Mesenchymal stem cell (in vitro differentiated cells and primary cell): Measurements from ENCODE around the gene DIPK1B.

Experiments used
- DNase-seq: peaks from one replicate; pipeline ENCODE4 v3.0.0-alpha.2; 2013
- H2AFZ ChIP-seq: one replicate; pipeline ENCODE4 v1.6.1; 2013; ENCODE audit warnings: low read depth, mild to moderate bottlenecking, control low read depth, inconsistent platforms, low read length, moderate library complexity
- H2AK5ac ChIP-seq: 2 replicates; pipeline ENCODE4 v1.6.1; 2013; ENCODE audit warnings: low read length, moderate library complexity, mild to moderate bottlenecking, inconsistent platforms; ENCODE audit not compliant: severe bottlenecking
- H2BK120ac ChIP-seq: one replicate; pipeline ENCODE4 v1.6.1; 2013; ENCODE audit warnings: low read depth, mild to moderate bottlenecking, inconsistent platforms, low read length, moderate library complexity
- H2BK12ac ChIP-seq, 2 experiments: one replicate each; pipeline ENCODE4 v1.6.1; 2013; ENCODE audit warnings: inconsistent platforms in 2 of 2, low read length in 2 of 2, mild to moderate bottlenecking in 2 of 2, moderate library complexity in 2 of 2, control low read depth in 1 of 2
- H2BK15ac ChIP-seq: one replicate; pipeline ENCODE4 v1.6.1; 2013; ENCODE audit warnings: mild to moderate bottlenecking, low read depth, inconsistent platforms; ENCODE audit not compliant: poor library complexity, severe bottlenecking
- H2BK5ac ChIP-seq: 2 replicates; pipeline ENCODE4 v1.6.1; 2013; ENCODE audit warnings: low read depth, mild to moderate bottlenecking, low read length, control low read depth, inconsistent platforms; ENCODE audit not compliant: poor library complexity, severe bottlenecking
- H3K14ac ChIP-seq, 2 experiments: one replicate each; pipeline ENCODE4 v1.6.1; 2013; ENCODE audit warnings: inconsistent platforms in 2 of 2, low read length in 2 of 2, control low read depth in 1 of 2, mild to moderate bottlenecking in 1 of 2, moderate library complexity in 1 of 2
- H3K18ac ChIP-seq, 2 experiments: one replicate each; pipeline ENCODE4 v1.6.1; 2013; ENCODE audit warnings: inconsistent platforms in 2 of 2, low read length in 2 of 2, control low read depth in 1 of 2, low read depth in 1 of 2, mild to moderate bottlenecking in 1 of 2
- H3K23ac ChIP-seq, 2 experiments: one replicate each; pipeline ENCODE4 v1.6.1; 2013; ENCODE audit warnings: inconsistent platforms in 2 of 2, low read length in 2 of 2, mild to moderate bottlenecking in 2 of 2, moderate library complexity in 2 of 2, control low read depth in 1 of 2
- H3K27ac ChIP-seq: 2 replicates; pipeline ENCODE4 v1.5.1; 2013; ENCODE audit warnings: mild to moderate bottlenecking, moderate library complexity, low read length, control low read depth, inconsistent platforms; ENCODE audit not compliant: poor library complexity, severe bottlenecking
- H3K27me3 ChIP-seq, 2 experiments: 2 replicates each; pipeline versions ENCODE4 v1.6.1 to v1.7.0; 2013; ENCODE audit warnings: low read length in 2 of 2, mild to moderate bottlenecking in 2 of 2, moderate library complexity in 2 of 2, control low read depth in 1 of 2, inconsistent platforms in 1 of 2; ENCODE audit not compliant: control insufficient read depth in 1 of 2, insufficient read depth in 1 of 2
- H3K36me3 ChIP-seq, 2 experiments: 2 replicates each; pipeline versions ENCODE4 v1.6.1 to v1.7.0; 2013; ENCODE audit warnings: low read length in 2 of 2, control low read depth in 1 of 2, inconsistent platforms in 1 of 2, low read depth in 1 of 2, mild to moderate bottlenecking in 1 of 2; ENCODE audit not compliant: insufficient read depth in 2 of 2, control insufficient read depth in 1 of 2
- H3K4ac ChIP-seq, 2 experiments: one replicate each; pipeline ENCODE4 v1.6.1; 2013; ENCODE audit warnings: inconsistent platforms in 2 of 2, low read length in 2 of 2, mild to moderate bottlenecking in 2 of 2, moderate library complexity in 2 of 2, control low read depth in 1 of 2, low read depth in 1 of 2
- H3K4me1 ChIP-seq: 2 replicates; pipeline ENCODE4 v1.6.1; 2013; ENCODE audit warnings: low read depth, low read length, control low read depth; ENCODE audit not compliant: control insufficient read depth, insufficient read depth
- H3K4me2 ChIP-seq: 2 replicates; pipeline ENCODE4 v1.6.1; 2013; ENCODE audit warnings: low read length, mild to moderate bottlenecking, inconsistent platforms; ENCODE audit not compliant: poor library complexity, severe bottlenecking
- H3K4me3 ChIP-seq, 2 experiments: 2 replicates each; pipeline versions ENCODE4 v1.5.1 to v1.7.0; 2013; ENCODE audit warnings: low read length in 2 of 2, mild to moderate bottlenecking in 2 of 2, control low read depth in 1 of 2, low read depth in 1 of 2; ENCODE audit not compliant: insufficient read depth in 1 of 2
- H3K79me1 ChIP-seq: replicated peaks from 2 replicates; pipeline ENCODE4 v1.6.1; 2013; ENCODE audit warnings: mild to moderate bottlenecking, control low read depth, low read length, inconsistent platforms; ENCODE audit not compliant: poor library complexity, severe bottlenecking
- H3K9ac ChIP-seq: 2 replicates; pipeline ENCODE4 v1.7.0; 2013; ENCODE audit warnings: mild to moderate bottlenecking, low read length, moderate library complexity
- H3K9me3 ChIP-seq: 2 replicates; pipeline ENCODE4 v1.7.0; 2013; ENCODE audit warnings: mild to moderate bottlenecking, low read length; ENCODE audit not compliant: control insufficient read depth
- H4K8ac ChIP-seq: one replicate; pipeline ENCODE4 v1.6.1; 2013; ENCODE audit warnings: inconsistent platforms, mild to moderate bottlenecking, low read length, moderate library complexity
- H4K91ac ChIP-seq: one replicate; pipeline ENCODE4 v1.6.1; 2013; ENCODE audit warnings: mild to moderate bottlenecking, low read length, inconsistent platforms
- WGBS: methylation state at CpG from one replicate; pipeline ENCODE4 v1.1.7; 2013; ENCODE audit warnings: mixed read lengths; 5-methylcytosine and 5-hydroxymethylcytosine counted together

The DIPK1B gene

DNA sequence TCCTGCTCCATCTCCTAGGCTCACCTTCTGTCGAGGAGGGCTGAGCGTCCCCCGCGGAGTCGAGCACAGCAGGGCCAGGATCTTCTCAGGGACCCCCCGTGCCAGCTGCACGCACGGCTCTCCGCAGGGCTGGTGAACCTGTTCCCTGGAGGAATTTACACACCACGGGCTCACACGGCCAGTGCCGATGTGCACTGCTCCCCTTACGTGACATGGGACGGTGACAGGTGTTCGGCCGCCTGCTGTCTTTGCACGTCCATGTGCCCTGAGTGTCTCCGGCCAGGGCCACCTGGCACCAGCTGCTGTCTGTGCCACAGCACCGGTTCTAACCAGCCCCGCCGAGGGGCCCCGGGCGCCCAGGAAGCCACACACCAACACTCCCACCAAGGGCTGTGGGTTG, 16.4 kb upstream of the DIPK1B start:
- Histone ChIP-seq H3K9me3 (no peaks in the 10 kb centered on the region), H3K27ac (no peak overlapping the region), H3K18ac (no peak overlapping the region), H3K4me1 (peaks cover 40% of the 10 kb centered on the region), H3K27me3 (peaks cover 7 to 64% of the 10 kb centered on the region in 2 experiments), H2BK15ac (peak overlapping the region; percentile 57), H3K36me3 (no peaks in the 10 kb centered on the region), H3K23ac (no peak overlapping the region), H2BK12ac (no peak overlapping the region), H3K9ac (no peak overlapping the region), H2AFZ (no peak overlapping the region), H3K4ac (no peak overlapping the region), H3K4me2 (no peak overlapping the region), H3K4me3 (no peak overlapping the region), H3K14ac (no peak overlapping the region), H3K79me1 (no peaks in the 10 kb centered on the region), H4K91ac (peak overlapping the region; percentile 12), H2BK5ac (no peak overlapping the region), H2BK120ac (no peak overlapping the region), H4K8ac (no peak overlapping the region), H2AK5ac (no peak overlapping the region)
- DNase-seq: no peak
- 90% methylated on average over 18 of the region's 23 CpGs for whole genome bisulfite sequencing

DNA sequence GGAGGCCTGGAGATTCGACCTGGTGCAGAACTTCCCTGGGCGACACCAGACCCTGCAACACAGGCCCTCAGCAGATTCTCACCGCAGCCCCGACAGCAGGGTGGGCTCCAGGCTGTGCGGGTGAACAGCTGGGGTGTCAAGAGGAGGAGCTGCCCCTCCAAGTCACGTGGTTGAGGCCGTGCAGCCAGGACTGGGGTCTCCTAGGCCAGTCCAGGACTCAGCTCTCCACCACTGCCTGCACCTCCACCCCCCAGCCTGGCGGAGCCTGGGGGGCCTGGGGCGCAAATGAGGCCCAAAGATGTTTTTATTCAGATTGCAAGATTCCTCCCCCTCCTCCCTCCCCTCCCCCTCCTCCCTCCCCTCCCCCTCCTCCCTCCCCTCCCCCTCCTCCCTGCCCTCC, 15.9 kb upstream of the DIPK1B start:
- no peak overlapping the region for H2BK15ac ChIP-seq
- no peak overlapping the region for H3K27ac ChIP-seq
- H2AFZ ChIP-seq: no peak overlapping the region
- no peak overlapping the region for H3K9ac ChIP-seq
- H3K18ac ChIP-seq: no peak overlapping the region
- H3K27me3 ChIP-seq: peaks cover 12 to 67% of the 10 kb centered on the region in 2 experiments
- H2BK120ac ChIP-seq: no peak overlapping the region
- no peak overlapping the region for H4K91ac ChIP-seq
- no peak overlapping the region for H2BK12ac ChIP-seq
- H2BK5ac ChIP-seq: no peak overlapping the region
- no peak overlapping the region for H3K4ac ChIP-seq
- no peaks in the 10 kb centered on the region for H3K36me3 ChIP-seq
- H3K79me1 ChIP-seq: no peaks in the 10 kb centered on the region
- no peak for DNase-seq
- H3K4me2 ChIP-seq: no peak overlapping the region
- H4K8ac ChIP-seq: no peak overlapping the region
- H3K14ac ChIP-seq: no peak overlapping the region
- no peak overlapping the region for H3K23ac ChIP-seq
- peaks cover 38% of the 10 kb centered on the region for H3K4me1 ChIP-seq
- no peak overlapping the region for H2AK5ac ChIP-seq
- H3K4me3 ChIP-seq: no peak overlapping the region
- no peaks in the 10 kb centered on the region for H3K9me3 ChIP-seq
- 87% methylated on average over 7 of the region's 9 CpGs for WGBS

GRCh38 chr9:136697146-136697820, 15.1 kb upstream of the DIPK1B start:
- H3K36me3 ChIP-seq: no peaks in the 10 kb centered on the region
- no peak overlapping the region for H3K14ac ChIP-seq
- no peak overlapping the region for H3K23ac ChIP-seq
- no peak overlapping the region for H2AFZ ChIP-seq
- H3K27ac ChIP-seq: no peak overlapping the region
- peaks cover 16 to 72% of the 10 kb centered on the region in 2 experiments for H3K27me3 ChIP-seq
- no peak overlapping the region for H2BK5ac ChIP-seq
- no peak overlapping the region for H3K9ac ChIP-seq
- DNase-seq: no peak
- H2AK5ac ChIP-seq: no peak overlapping the region
- H3K18ac ChIP-seq: peak overlapping the region in 1 of 2 experiments; percentile 4
- H2BK15ac ChIP-seq: no peak overlapping the region
- WGBS: 84% methylated on average over 23 of the region's 23 CpGs
- peaks cover 38% of the 10 kb centered on the region for H3K4me1 ChIP-seq
- peak overlapping the region; percentile 9 for H4K91ac ChIP-seq
- no peak overlapping the region for H4K8ac ChIP-seq
- no peaks in the 10 kb centered on the region for H3K79me1 ChIP-seq
- H2BK120ac ChIP-seq: no peak overlapping the region
- H2BK12ac ChIP-seq: no peak overlapping the region
- no peaks in the 10 kb centered on the region for H3K9me3 ChIP-seq
- H3K4me3 ChIP-seq: no peak overlapping the region
- H3K4ac ChIP-seq: no peak overlapping the region
- H3K4me2 ChIP-seq: no peak overlapping the region

DNA sequence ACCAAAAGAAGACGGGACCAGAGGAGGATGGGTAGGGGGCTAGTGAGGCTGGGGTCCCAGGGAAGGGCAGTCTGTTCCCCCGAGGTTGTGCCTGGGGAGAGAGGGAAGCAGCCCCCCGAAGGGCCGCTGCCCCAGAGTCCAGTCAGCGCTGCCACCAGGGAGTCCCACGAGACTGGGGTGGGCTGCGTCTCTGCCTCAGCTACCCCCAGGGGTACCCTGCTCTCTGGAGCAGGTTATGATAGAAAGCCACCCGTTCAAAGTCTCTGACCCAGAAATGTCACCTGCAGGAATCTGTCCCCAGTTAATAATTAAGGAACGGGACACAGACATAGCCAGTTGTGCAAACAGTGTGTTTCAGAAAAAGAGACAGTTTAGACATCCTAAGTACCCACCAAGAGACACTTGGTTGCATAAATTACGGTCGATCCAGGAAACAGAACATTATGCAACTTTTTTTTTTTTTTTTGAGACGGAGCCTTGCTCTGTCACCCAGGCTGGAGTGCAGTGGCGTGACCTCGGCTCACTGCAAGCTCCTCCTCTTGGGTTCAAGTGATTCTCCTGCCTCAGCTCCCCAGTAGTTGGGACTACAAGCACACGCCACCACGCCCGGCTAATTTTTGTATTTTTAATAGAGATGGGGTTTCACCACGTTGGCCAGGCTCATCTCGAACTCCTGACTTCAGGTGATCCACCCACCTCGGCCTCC, 14.4 kb upstream of the DIPK1B start:
- Histone ChIP-seq H3K4ac (no peak overlapping the region), H3K14ac (no peak overlapping the region), H3K9me3 (no peaks in the 10 kb centered on the region), H3K79me1 (no peaks in the 10 kb centered on the region), H2AK5ac (no peak overlapping the region), H3K4me1 (peaks cover 38% of the 10 kb centered on the region), H2BK120ac (no peak overlapping the region), H2BK12ac (no peak overlapping the region), H3K27me3 (peaks cover 16 to 68% of the 10 kb centered on the region in 2 experiments), H3K36me3 (no peaks in the 10 kb centered on the region), H2AFZ (no peak overlapping the region), H2BK5ac (no peak overlapping the region), H2BK15ac (no peak overlapping the region), H3K4me2 (no peak overlapping the region), H3K23ac (no peak overlapping the region), H3K27ac (no peak overlapping the region), H3K9ac (no peak overlapping the region), H4K91ac (no peak overlapping the region), H3K18ac (peak overlapping the region in 1 of 2 experiments; percentile 4), H4K8ac (no peak overlapping the region), H3K4me3 (no peak overlapping the region)
- WGBS: 68% methylated on average over 20 of the region's 20 CpGs
- peak; percentile 45 for DNase-seq
